ENCODE measurements around the gene CDA. TPM values are rescaled to one million over a fixed set of nuclear protein-coding genes. Genes with fewer than 3 reads are reported as not detected.
A peak's percentile ranks its signal among the peaks of the same experiment; 100 is the strongest.

The CDA gene
- total RNA-seq, 1 donor from 2014 or later: 2.0 TPM

DNA sequence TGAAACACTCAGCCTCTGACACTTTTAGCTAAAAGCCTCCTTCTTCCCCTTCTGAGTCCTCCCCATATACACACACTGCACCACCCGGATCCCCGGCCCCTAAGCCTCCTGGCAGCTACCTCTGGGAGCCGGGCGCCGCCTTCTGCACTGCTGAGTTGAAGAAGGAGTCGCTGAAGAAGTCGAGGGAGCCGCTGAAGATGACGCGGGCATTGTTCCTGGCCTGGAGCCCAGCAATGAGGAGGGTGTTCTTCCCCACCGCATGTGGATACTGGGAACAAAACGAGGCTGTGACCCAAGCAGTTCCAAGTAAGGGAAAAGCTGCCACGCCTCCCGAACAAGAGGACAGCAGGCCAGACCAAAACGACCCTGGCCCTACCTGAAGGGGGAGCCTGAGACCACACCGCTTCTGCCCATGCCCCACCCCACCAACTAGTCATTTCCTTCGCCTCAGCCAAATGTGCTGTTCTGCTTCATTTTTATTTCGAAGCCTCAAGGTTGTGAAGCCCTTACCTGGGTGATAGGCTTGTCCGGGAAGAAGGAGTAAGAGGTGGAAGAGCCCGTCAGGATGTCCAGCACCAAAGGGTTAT, 65.3 kb downstream of the CDA start:
- intact Hi-C loops (cut with micrococcal nuclease): no loop called here
- Histone ChIP-seq H3K36me3 (peaks cover 90% of the 10 kb centered on the region), H3K4me3 (no peak overlapping the region), H3K9me3 (replicated peaks) (no peaks in the 10 kb centered on the region), H3K27ac (replicated peaks) (peak overlapping the region; percentile 51), H3K27me3 (ENCODE audit: low read depth) (no peaks in the 10 kb centered on the region), H3K4me1 (peaks cover 49% of the 10 kb centered on the region)
- DNase-seq: peak; percentile 43
- TF ChIP-seq, protein P1, sequence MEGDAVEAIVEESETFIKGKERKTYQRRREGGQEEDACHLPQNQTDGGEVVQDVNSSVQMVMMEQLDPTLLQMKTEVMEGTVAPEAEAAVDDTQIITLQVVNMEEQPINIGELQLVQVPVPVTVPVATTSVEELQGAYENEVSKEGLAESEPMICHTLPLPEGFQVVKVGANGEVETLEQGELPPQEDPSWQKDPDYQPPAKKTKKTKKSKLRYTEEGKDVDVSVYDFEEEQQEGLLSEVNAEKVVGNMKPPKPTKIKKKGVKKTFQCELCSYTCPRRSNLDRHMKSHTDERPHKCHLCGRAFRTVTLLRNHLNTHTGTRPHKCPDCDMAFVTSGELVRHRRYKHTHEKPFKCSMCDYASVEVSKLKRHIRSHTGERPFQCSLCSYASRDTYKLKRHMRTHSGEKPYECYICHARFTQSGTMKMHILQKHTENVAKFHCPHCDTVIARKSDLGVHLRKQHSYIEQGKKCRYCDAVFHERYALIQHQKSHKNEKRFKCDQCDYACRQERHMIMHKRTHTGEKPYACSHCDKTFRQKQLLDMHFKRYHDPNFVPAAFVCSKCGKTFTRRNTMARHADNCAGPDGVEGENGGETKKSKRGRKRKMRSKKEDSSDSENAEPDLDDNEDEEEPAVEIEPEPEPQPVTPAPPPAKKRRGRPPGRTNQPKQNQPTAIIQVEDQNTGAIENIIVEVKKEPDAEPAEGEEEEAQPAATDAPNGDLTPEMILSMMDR (IDR thresholded peaks at IDR 0.05; ENCODE audit: borderline replicate concordance): no peak

DNA sequence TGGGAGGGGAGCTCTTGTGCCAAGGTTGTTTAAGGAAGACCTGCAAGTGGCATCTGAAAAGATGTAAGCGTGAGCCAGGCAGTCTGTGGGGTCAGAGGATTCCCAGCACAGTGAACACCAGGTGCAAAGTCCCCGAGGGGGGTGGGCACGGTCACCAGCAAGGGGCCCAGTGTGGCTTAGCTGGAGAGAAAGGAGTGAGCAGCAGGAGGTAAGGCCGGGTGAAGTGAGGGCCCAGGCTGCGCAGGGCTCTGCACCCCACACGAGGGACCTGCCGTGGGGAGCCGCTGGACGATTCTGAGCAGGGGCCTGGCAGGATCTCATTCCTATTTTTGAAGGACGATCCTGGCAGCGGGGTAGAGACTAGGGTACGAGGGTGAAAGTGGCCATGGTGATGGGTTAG, 68.1 kb downstream of the CDA start:
- TF ChIP-seq, protein P1 (IDR thresholded peaks at IDR 0.05; ENCODE audit: borderline replicate concordance): no peak
- Histone ChIP-seq H3K27me3 (ENCODE audit: low read depth) (no peaks in the 10 kb centered on the region), H3K4me1 (peaks cover 75% of the 10 kb centered on the region), H3K9me3 (replicated peaks) (no peaks in the 10 kb centered on the region), H3K27ac (replicated peaks) (no peak overlapping the region), H3K36me3 (peaks cover 63% of the 10 kb centered on the region), H3K4me3 (no peak overlapping the region)
- intact Hi-C loops (cut with micrococcal nuclease): no loop called here
- no peak for DNase-seq

DNA sequence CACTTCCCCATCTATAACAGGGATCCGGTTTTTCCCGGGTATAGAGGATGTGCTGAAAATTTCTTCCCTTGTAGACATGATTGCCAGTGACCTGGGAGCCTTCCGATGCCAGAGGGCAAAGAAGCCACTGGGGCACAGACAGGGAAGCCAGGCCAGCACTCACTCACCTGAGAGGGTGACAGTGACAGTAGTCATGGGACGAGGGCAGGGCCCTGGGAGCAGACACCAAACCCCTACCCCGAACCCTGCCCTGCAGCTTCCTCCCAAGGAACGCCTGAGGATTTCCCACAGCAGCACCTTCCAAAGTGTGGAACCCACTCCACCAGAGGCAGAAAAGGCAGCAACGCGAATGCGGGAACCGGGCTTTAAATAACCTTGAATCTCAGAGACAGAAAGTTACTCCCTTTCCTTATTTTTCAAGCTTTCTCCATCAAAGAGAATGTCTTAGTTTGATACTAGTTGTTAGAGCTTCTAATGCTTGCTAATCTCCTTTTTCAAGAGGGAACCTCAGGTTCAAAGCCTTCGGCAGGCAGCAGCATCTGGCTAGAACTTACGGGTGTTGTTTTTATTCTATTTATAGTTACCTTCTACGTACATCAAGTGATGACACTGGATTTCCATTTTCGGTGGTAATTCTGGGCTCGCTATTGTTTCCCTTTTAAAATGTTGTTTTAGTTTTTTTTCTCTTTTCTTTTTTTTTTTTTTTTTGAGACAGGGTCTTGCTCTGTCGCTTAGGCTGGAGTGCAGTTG, 69.4 kb downstream of the CDA start:
- Histone ChIP-seq H3K4me1 (peaks cover 81% of the 10 kb centered on the region), H3K36me3 (peaks cover 50% of the 10 kb centered on the region), H3K9me3 (replicated peaks) (no peaks in the 10 kb centered on the region), H3K27me3 (ENCODE audit: low read depth) (no peaks in the 10 kb centered on the region), H3K4me3 (peak overlapping the region; percentile 24), H3K27ac (replicated peaks) (peak overlapping the region; percentile 68)
- TF ChIP-seq, protein P1 (IDR thresholded peaks at IDR 0.05; ENCODE audit: borderline replicate concordance): no peak
- intact Hi-C loops (cut with micrococcal nuclease): no loop called here
- DNase-seq: no peak

DNA sequence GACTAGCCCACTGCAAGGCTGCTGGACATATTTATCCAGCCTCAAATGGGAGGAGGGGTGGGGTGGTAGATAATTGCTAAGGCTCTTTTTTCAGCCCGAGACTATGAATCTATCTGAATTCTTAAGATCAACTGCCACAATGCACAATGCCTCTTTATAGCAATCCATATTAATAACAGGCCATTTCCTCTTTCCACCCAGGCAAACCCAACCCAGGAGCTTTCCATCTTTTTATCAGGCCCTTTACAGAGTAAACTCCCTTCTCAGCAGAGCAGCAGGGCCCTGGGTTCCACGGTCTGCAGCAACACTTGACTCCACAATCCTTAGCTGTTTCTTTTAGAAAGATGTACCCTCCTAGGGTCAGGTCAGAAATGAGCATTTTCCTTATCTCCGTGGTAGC, 71.5 kb downstream of the CDA start:
- Histone ChIP-seq H3K4me1 (peaks cover 71% of the 10 kb centered on the region), H3K9me3 (replicated peaks) (no peaks in the 10 kb centered on the region), H3K27ac (replicated peaks) (peak overlapping the region; percentile 94), H3K36me3 (peaks cover 29% of the 10 kb centered on the region), H3K4me3 (peak overlapping the region; percentile 86), H3K27me3 (ENCODE audit: low read depth) (no peaks in the 10 kb centered on the region)
- no peak for DNase-seq
- intact Hi-C loops (cut with micrococcal nuclease): no loop called here
- TF ChIP-seq, protein P1 (IDR thresholded peaks at IDR 0.05; ENCODE audit: borderline replicate concordance): no peak

DNA sequence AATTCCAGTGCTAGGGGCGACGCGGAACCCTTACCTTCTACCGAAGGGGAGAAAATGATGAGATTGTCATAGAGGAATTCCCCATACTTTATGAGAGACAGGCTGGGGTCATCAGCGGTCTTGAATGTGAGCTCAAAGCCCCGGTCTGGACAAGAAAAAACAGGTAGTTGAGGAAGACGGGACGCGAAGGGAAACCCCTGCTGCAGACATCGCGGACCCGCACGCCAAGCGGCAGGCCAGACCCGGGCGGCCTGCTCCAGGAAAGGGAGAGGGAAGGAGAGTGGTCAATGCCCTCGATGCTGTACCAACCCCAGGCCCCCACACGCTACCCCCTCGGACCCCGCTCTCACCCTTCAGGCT, 71.9 kb downstream of the CDA start:
- H3K27ac ChIP-seq (replicated peaks): peak overlapping the region; percentile 94
- no peaks in the 10 kb centered on the region for H3K27me3 ChIP-seq (ENCODE audit: low read depth)
- DNase-seq: no peak
- no peaks in the 10 kb centered on the region for H3K9me3 ChIP-seq (replicated peaks)
- peak overlapping the region; percentile 86 for H3K4me3 ChIP-seq
- TF ChIP-seq, protein P1 (IDR thresholded peaks at IDR 0.05; ENCODE audit: borderline replicate concordance): no peak
- H3K4me1 ChIP-seq: peaks cover 72% of the 10 kb centered on the region
- intact Hi-C loops (cut with micrococcal nuclease): no loop called here
- peaks cover 25% of the 10 kb centered on the region for H3K36me3 ChIP-seq
